ENCODE measurements around the gene TMEM131L. TPM values are rescaled to one million over a fixed set of nuclear protein-coding genes. Genes with fewer than 3 reads are reported as not detected.

TMEM131L gene
- total and polyA plus RNA-seq, 8 donors: 2.4 to 40.0 (median 13.6) TPM

- no peaks in the 10 kb centered on the region for H3K36me3 ChIP-seq
- intact Hi-C loops (cut with DNase I; ENCODE audit: low total_unique reads): no loop called here
- H3K27ac ChIP-seq: peak overlapping the region in 2 of 5 donors; percentile 31 to 56
- H3K27me3 ChIP-seq: no peaks in the 10 kb centered on the region
- H3K4me1 ChIP-seq: peaks cover 14 to 69% (median 37%) of the 10 kb centered on the region in 4 donors
- 72 to 88% (median 82%) methylated on average over 6 of the region's 6 CpGs for WGBS, 5 donors
- no peaks in the 10 kb centered on the region for H3K9me3 ChIP-seq
- no peak for DNase-seq
- no peak for TF ChIP-seq POLR2AphosphoS5 (IDR thresholded peaks at IDR 0.05)
- no peak for TF ChIP-seq EP300 (IDR thresholded peaks at IDR 0.05)
- no peak for TF ChIP-seq CTCF (IDR thresholded peaks at IDR 0.05)
- TF ChIP-seq POLR2A (IDR thresholded peaks at IDR 0.05): no peak
- H3K4me3 ChIP-seq: no peak overlapping the region
Measured at GRCh38 chr4:153528705-153529485, 62.7 kb downstream of the TMEM131L start.

GRCh38 chr4:153529646-153530045 is 63.5 kb downstream of the TMEM131L start:
- H3K4me1 ChIP-seq: peaks cover 7 to 62% (median 31%) of the 10 kb centered on the region in 4 donors
- intact Hi-C loops (cut with DNase I; ENCODE audit: low total_unique reads): no loop called here
- no peak for TF ChIP-seq POLR2AphosphoS5 (IDR thresholded peaks at IDR 0.05)
- no peak for TF ChIP-seq EP300 (IDR thresholded peaks at IDR 0.05)
- TF ChIP-seq POLR2A (IDR thresholded peaks at IDR 0.05): no peak
- no peak for TF ChIP-seq CTCF (IDR thresholded peaks at IDR 0.05)
- no peak overlapping the region for H3K4me3 ChIP-seq
- DNase-seq: no peak
- WGBS, 5 donors: 83 to 93% (median 88%) methylated on average over 3 of the region's 3 CpGs
- no peaks in the 10 kb centered on the region for H3K27me3 ChIP-seq
- H3K27ac ChIP-seq: peak overlapping the region in 3 of 5 donors; percentile 31 to 56 (median 33)
- no peaks in the 10 kb centered on the region for H3K9me3 ChIP-seq
- H3K36me3 ChIP-seq: no peaks in the 10 kb centered on the region

- intact Hi-C loops (cut with DNase I; ENCODE audit: low total_unique reads): no loop called here
- Histone ChIP-seq H3K4me1 (peaks cover under 1 to 60% (median 28%) of the 10 kb centered on the region in 4 donors), H3K27ac (peak overlapping the region; percentile 17 to 56 (median 33)), H3K27me3 (no peaks in the 10 kb centered on the region), H3K9me3 (no peaks in the 10 kb centered on the region), H3K4me3 (no peak overlapping the region), H3K36me3 (no peaks in the 10 kb centered on the region)
- DNase-seq: no peak
- 57 to 76% (median 72%) methylated on average over 8 of the region's 8 CpGs for WGBS, 5 donors
- TF ChIP-seq EP300 (IDR thresholded peaks at IDR 0.05) (no peak), CTCF (IDR thresholded peaks at IDR 0.05) (no peak), POLR2A (IDR thresholded peaks at IDR 0.05) (no peak), POLR2AphosphoS5 (IDR thresholded peaks at IDR 0.05) (no peak)
Measured at GRCh38 chr4:153530284-153530999, 64.3 kb downstream of the TMEM131L start.

GRCh38 chr4:153531000-153531358 is 64.8 kb downstream of the TMEM131L start:
- H3K9me3 ChIP-seq: no peaks in the 10 kb centered on the region
- no peaks in the 10 kb centered on the region for H3K27me3 ChIP-seq
- H3K4me1 ChIP-seq: peaks cover 6 to 63% (median 31%) of the 10 kb centered on the region in 4 donors
- intact Hi-C loops (cut with DNase I; ENCODE audit: low total_unique reads): no loop called here
- TF ChIP-seq POLR2AphosphoS5 (IDR thresholded peaks at IDR 0.05) (no peak), POLR2A (IDR thresholded peaks at IDR 0.05) (no peak), EP300 (IDR thresholded peaks at IDR 0.05) (no peak), CTCF (IDR thresholded peaks at IDR 0.05) (no peak)
- H3K27ac ChIP-seq: peak overlapping the region in 3 of 5 donors; percentile 17 to 56 (median 31)
- DNase-seq: no peak
- no peak overlapping the region for H3K4me3 ChIP-seq
- no peaks in the 10 kb centered on the region for H3K36me3 ChIP-seq
- 75 to 93% (median 87%) methylated on average over 1 of the region's 1 CpG for WGBS, 5 donors
